ENCODE results near the gene KRTAP1-1.
"Not testable (repeated sequence)": the region's sequence is repeated elsewhere in the genome, so short reads cannot be mapped to it uniquely, and the experiment has no call there.

Gene KRTAP1-1

DNA sequence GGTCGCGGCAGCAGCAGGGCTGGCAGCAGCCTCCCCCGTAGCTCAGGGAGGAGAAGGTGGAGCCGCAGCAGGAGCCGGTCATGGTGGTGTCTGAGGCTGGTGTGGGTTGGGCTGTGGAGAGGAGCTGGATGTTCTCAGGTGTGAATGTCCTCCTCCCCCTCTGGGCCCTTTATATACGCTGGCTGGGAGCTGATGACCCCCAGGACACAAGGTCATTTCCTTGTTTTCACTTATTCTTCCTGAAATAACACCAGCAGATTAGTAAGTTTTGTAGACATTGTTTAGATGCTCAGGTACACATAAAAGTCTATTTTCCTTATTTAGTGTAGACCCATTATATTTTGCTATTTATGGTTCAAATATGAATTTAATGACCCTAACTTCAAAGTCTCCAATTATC is 13.9 kb upstream of the KRTAP1-1 start, which contains the start of gene KRTAP2-2:
Gene KRTAP2-2 (minus strand): TSS at position 101 of the 400 bp plus-strand sequence. CDS start 19 bp downstream, at position 82.
- not testable (repeated sequence) for DNase-seq

- not testable (repeated sequence) for DNase-seq
Measured at GRCh38 chr17:41054556-41054955, 13.3 kb upstream of the KRTAP1-1 start.

DNA sequence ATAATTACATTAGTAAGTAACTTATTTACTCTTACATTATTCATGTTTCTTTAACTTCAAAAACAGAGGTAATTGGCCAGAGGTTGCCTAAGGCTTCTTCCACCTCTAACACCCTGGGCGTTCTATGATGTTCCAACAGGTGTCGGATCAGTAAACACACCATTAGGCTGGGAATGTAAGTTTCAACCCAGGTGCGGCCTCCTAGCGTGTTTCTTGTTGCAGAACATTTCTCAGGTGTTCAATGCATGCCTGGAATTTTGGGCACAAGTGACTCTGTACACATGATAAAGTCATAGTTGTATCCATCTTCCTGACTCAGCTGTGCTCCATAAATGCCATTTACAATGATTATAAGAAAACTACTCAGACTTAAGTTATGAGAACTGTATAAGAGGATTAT is 12.8 kb upstream of the KRTAP1-1 start:
- DNase-seq, result no peak

DNA sequence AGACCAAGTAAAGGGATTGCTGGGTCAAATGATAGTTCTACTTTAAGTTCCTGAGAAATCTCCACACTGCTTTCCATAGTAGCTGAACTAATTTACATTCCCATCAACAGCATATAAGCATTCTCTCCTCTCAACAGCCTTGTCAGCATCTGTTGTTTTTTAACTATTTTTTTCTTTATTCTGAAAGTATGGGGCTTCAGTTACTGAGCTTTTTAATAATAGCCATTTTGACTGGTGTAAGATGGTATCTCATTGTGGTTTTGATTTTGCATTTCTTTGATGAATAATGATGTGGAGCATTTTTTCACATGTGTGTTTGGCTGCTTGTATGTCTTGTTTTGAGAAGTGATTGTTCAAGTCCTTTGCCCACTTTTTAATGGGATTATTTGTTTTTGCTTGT is 11.3 kb upstream of the KRTAP1-1 start:
- no peak for DNase-seq

- DNase-seq, result no peak
Measured at GRCh38 chr17:41049110-41049509, 7.9 kb upstream of the KRTAP1-1 start.

DNA sequence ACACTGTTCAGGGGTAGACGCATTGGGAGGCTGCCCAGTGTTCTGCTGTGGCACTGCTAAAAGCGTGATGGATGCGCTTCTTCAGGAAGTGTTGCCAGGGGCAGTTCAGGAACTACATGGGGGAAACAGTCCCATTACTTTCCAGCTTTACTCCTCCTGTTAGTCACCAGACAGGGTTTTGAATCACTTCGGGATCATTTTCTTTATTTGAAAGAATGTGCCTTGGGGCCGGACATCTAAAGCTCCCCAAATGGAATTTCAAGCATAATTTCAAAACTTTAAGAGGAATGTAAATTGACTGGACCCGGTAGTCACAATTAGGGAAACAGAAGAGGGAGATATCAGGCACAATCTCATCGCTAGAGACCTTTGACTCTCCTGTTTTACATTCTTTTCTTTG is 7.2 kb upstream of the KRTAP1-1 start:
- DNase-seq, result no peak

DNA sequence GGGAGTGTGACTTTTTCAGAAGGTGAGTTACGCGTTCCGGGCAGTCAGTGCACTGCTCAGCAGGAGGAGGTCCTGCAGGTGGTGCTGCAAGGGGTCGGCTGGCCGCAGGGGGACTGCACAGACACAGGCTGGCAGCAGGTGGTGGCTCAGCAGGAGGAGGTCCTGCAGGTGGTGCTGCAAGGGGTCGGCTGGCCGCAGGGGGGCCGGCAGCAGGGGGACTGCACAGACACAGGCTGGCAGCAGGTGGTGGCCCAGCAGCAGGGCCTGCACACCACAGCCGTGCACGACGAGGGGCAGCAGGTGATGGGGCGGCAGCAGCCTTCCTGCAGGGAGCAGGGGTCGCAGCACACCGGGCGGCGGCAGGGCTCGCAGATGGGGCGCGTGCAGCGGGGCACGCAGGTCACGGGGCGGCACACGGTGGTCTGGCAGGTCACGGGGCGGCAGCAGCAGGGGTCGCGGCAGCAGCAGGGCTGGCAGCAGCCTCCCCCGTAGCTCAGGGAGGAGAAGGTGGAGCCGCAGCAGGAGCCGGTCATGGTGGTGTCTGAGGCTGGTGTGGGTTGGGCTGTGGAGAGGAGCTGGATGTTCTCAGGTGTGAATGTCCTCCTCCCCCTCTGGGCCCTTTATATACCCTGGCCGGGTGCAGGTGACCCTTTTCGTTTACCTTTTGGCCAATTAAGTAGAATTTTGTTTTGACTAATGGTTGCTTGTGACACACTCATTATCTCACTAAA is 5.7 kb upstream of the KRTAP1-1 start, which contains the start of gene KRTAP2-1:
Gene KRTAP2-1 (minus strand): TSS at position 582 of the 731 bp plus-strand sequence. CDS start 49 bp downstream, at position 533.
- not testable (repeated sequence) for DNase-seq

- DNase-seq, result no peak
Measured at GRCh38 chr17:41042953-41043352, 1.7 kb upstream of the KRTAP1-1 start.

DNA sequence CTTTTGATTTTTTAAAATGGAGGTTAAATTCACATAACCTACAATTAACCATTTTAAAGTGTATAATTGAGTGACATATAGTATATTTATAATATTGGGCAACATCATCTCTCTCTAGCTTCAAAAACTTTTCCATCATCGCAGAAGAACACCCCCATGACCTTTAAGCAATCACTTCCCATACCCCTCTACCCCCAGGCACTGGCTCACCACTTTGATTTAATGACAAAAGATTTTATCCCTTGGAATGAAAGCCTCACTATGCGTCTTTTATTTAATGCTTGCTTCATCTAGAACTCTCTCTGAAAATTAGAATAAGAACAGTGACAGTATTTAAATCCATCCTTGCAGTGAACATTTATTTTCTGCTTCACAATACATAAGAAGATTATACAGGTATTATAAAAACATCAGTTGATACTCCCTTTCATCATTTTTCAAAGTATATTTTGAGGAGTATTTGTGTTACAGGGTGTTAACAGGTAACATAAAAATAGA is 3.3 kb downstream of the KRTAP1-1 start:
- no peak for DNase-seq

- DNase-seq, result peak; percentile 34 to 74
Measured at GRCh38 chr17:41034346-41034935, 6.8 kb downstream of the KRTAP1-1 start, which contains the start of gene KRTAP1-3. Gene KRTAP1-3 (minus strand): TSS chr17:41034874. CDS start chr17:41034821, 53 bp downstream.

GRCh38 chr17:41029633-41030245 is 11.5 kb downstream of the KRTAP1-1 start, which contains the start of gene KRTAP1-4:
Gene KRTAP1-4 (minus strand): TSS chr17:41030195. CDS start chr17:41030078, 117 bp downstream.
- DNase-seq, result no peak

DNA sequence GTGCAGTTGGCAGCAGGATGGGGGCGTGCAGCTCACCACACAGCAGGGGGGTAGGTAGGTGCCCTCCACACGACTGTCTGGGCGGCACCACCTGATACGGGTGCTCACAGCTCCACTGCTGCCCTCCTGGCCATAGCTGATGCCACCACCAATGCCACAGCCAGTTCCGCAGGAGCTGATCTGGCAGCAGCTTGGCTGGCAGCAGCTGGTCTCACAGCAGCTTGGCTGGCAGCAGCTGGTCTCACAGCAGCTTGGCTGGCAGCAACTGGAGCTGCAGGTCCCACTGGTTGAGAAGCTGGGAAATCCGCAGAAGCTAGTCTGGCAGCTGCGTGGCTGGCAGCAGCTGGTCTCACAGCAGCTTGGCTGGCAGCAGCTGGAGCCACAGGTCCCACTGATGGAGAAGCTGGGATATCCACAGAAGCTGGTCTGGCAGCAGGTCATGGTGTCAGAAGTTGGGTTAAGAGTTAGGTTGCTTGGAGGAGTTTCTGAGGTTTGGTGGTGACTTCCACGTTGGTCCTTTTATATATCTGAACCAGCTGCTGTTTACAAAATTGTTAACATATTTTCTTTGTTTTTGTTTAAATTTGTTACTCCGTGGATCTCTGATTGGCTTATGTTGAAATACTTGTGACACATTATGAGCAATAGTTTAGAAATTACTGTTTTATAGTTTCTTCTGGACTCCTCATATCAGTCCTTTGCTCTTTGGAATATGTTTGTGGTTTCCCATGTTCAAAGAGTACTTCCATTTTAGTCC is 14.4 kb downstream of the KRTAP1-1 start, which contains the start of gene KRTAP1-5:
Gene KRTAP1-5 (minus strand): TSS at position 494 of the 757 bp plus-strand sequence. CDS start 53 bp downstream, at position 441.
- no peak for DNase-seq

DNA sequence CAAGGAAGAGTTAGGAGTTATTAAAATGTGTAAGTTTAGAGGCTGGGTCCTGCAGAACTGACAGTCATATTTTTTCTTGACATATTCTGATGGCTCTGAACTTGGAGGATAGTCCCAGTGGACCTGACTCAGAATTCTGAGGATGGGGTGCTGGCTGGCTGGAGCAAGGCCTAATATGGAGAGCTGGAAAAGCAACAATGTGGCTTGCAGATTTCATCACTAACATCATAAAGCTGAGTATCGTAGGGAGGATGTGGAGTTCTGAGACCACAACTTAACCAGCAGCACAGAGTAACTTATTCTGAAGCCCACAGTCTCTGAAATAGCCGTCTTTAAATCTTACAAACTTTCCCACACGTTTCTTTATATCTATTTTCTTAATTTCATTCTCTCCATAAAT is 16.6 kb downstream of the KRTAP1-1 start:
- no peak for DNase-seq

DNA sequence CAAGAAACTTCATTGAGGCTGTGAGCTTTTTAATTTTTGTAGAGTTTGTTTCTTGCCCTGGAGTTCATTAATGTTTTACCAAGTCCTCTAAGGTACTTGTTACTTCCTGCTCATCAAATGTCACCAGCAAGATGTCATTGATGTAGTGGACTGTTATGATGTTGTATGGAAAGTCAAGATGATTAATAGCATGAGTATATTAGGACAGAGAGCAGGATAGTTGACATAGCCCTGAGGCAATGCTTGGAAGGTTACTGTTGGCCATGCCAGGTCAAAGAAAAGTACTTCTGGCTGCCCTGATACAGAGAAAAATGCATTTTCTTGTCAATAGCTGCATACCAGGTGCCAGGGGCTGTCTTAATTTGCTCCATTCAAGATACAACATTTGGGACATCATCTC is 20.9 kb downstream of the KRTAP1-1 start:
- no peak for DNase-seq

- DNase-seq, result no peak
Measured at GRCh38 chr17:41019415-41019814, 21.8 kb downstream of the KRTAP1-1 start.

GRCh38 chr17:41018541-41018940 is 22.7 kb downstream of the KRTAP1-1 start:
- no peak for DNase-seq

DNA sequence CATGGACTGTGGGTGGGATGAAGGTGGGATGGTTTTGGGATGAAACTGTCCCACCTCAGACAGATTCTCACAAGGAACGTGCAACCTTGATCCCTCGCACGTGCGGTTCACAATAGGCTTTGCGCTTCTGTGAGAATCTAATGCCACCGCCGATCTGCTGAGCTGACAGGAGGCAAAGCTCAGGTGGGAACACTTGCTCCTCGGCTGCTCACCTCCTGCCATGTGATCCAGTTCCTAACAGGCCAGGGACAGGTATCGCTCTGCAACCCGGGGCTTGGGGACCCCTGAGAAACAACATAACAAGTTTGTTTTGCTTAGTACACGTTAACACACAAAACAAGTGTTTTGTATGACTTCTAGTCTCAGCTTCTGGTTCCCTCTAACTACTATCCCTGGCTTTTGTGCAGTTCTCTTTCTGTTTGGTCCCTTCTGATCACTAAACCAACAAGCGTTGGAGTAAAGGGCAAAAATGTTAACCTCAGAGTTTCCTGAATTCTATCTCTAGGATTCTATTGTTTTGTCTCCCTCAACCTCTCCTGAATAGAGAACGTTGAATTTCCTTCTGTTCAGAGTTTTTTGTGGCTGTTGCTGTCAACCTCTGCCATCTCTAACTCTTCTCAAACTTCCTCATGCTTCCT is 24.6 kb downstream of the KRTAP1-1 start:
- no peak for DNase-seq

DNA sequence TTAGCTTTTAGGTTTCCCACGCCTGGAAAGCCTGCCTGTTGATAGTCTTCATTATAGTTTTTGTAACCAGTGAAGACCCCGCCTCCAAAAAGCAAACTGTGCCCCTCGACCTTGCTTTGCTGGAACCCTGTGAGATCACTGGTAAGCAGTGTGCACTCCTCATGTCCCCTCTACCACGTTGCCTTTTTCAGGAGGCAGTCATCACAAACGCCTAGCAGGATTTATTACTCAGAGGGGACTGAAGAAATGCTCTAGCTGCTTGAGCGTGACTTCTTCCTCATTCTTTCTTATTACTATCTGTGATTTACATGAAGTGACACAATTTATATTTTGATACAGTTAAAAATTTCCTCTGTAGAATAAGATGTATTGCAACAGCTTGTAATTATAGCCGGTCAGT is 25.8 kb downstream of the KRTAP1-1 start:
- DNase-seq, result no peak

GRCh38 chr17:41013606-41014005 is 27.6 kb downstream of the KRTAP1-1 start:
- DNase-seq, result no peak

DNA sequence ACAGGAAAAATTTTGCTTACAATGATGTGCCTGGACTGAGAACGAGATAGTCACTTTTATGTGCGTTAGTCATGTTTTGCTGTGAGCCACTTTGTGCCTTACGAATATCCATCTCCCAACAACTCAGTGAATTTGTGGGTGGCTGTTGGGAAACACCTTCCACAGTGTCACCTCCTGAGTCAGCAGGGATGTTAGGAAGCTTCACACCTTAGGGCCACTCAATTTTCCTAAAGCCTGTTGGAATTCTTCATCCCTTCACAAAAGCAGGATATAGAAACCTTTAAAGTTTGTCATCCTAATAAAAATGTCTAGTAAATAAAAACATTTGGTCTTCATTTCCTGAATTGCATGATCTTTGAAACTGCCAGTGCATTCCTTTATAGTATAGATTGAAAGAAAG is 28.1 kb downstream of the KRTAP1-1 start:
- DNase-seq, result no peak

GRCh38 chr17:41012326-41013120 is 28.7 kb downstream of the KRTAP1-1 start:
- DNase-seq, result no peak
